NCI-H82 treated with DMSO at 0.1 percent for 48 hours (cell line): Measurements from ENCODE around the gene EVI2B.
"Not testable (repeated sequence)": the region's sequence is repeated elsewhere in the genome, so short reads cannot be mapped to it uniquely, and the experiment has no call there.

ENCODE experiments used
- DNase-seq: peaks from one replicate; lab custom pipeline; 2025; ENCODE audit not compliant: unreplicated experiment; lab: John Stamatoyannopoulos, UW

EVI2B gene

GRCh38 chr17:31272803-31273202 is 41.1 kb downstream of the EVI2B start:
- DNase-seq: no peak

DNA sequence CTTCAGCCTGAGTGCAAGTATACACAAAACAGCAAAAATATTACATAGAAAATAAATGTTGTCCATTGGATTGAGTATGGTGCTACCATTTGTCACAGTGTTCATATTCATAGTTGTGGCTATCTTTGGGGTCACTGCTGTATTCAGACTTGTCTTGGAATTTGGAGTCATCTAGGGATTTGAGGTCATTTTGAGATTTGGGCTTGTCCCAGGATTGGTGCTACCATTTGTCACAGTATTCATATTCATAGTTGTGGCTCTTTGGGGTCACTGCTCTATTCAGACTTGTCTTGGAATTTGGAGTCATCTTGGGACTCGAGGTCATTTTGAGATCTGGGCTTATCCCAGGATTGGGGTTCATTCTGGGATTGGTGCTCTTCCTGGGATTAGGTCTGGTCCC is 41.6 kb downstream of the EVI2B start:
- no peak for DNase-seq

GRCh38 chr17:31269578-31269983 is 44.3 kb downstream of the EVI2B start:
- DNase-seq: no peak

GRCh38 chr17:31269036-31269577 is 44.7 kb downstream of the EVI2B start:
- DNase-seq: no peak

- DNase-seq: no peak
Measured at GRCh38 chr17:31266042-31266441, 47.8 kb downstream of the EVI2B start.

DNA sequence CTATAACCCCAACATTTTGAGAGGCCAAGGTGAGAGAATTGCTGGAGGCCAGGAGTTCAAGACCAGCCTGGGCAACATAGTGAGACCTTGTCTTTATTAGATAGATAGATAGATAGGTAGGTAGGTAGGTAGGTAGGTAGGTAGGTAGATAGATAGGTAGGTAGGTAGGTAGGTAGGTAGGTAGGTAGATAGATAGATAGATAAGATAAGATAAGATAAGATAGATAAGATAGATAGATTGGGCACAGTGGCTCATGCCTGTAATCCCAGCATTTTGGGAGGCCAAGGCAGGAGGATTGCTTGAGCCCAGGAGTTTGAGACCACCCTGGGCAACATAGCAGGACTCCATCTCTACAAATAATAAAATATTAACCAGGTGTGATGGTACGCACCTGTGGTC is 50.9 kb downstream of the EVI2B start:
- DNase-seq: not testable (repeated sequence)

GRCh38 chr17:31261601-31262000 is 52.3 kb downstream of the EVI2B start:
- DNase-seq: no peak

DNA sequence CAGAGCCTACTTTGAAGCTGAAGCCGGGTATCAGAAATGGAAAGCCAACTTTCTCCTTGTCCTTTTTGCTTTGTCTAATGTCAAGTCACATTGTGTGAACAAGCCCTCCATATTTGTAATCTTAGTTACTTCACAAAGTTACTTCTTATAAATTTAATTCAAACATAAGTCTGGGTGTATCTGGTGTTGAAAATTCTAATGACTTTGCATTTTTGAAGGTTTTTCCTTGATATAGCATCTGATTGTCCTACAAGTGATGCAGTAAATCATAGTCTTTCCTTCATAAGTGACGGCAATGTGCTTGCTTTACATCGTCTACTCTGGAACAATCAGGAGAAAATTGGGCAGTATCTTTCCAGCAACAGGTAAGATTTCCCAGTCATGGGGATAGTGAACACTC is 53.7 kb downstream of the EVI2B start:
- DNase-seq: no peak

DNA sequence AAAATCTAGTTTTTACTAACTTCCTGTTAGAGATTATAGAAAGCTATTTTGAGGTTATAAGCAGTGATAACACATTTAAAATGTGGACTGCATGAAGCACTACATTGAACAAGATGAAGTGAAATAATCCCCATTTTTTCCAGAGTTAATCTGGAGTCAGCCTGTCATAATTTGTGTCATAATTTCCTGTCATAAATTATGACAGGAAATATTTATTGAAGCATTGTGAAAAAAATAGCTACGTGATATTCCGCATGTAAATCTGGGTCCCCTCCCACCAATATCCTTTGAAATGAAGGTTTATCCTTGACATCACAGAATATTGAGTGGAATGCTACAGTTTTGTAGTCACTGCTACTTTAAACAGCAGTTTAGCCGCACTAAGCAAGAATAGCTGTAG is 56.9 kb downstream of the EVI2B start:
- no peak for DNase-seq

DNA sequence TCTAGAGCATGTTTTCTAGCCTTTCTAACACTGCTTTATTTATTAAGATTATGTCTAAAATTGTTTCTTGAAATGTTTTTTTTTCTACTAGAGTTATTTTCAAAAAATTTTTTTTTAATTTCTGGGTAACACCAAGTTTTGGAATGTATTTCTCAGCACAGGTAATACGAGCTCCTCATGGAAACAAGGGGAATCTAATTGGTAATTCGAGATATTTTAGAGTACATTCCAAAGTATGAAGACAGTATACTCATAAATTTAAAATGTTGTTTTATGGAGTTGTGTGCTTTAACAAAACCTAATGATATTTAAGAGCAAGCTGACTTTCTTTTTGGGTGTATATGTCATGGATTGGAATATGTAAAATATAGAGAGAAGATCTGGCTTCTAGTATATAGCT is 59.2 kb downstream of the EVI2B start:
- no peak for DNase-seq
